Activated CD4-positive, CD25-positive, alpha-beta regulatory T cell treated with anti-CD3 and anti-CD28 coated beads, Interleukin-2, amount 50 U/mL, for 24 hours (primary cell): ENCODE results near the gene STX2.
"Not testable (repeated sequence)": the region's sequence is repeated elsewhere in the genome, so short reads cannot be mapped to it uniquely, and the experiment has no call there.

Source experiments
- ATAC-seq, 2 donors: fragments of 150-1000 bp; cut with Tn5 transposase; one replicate each; pipeline ENCODE4 v1.10.0; 2021; ENCODE audit warnings: mild to moderate bottlenecking in 1 of 2, moderate library complexity in 1 of 2

STX2 gene

GRCh38 chr12:130838951-130839769, at the start of gene STX2:
Gene STX2, minus strand, starts transcription at chr12:130839250. Its CDS starts 151 bp downstream, at chr12:130839099.
- ATAC-seq, result peak; percentile 84 to 85

GRCh38 chr12:130887190-130887589, 48.1 kb upstream of the STX2 start:
- not testable (repeated sequence) for ATAC-seq

- ATAC-seq, result no peak
Measured at GRCh38 chr12:130881548-130881947, 42.5 kb upstream of the STX2 start.

GRCh38 chr12:130881046-130881445, 42.0 kb upstream of the STX2 start:
- peak; percentile 2 to 8 for ATAC-seq

- peak; percentile 71 to 78 for ATAC-seq
Measured at GRCh38 chr12:130880411-130880885, 41.4 kb upstream of the STX2 start.

- peak; percentile 9 to 16 for ATAC-seq
Measured at GRCh38 chr12:130879781-130880389, 40.8 kb upstream of the STX2 start.

GRCh38 chr12:130879212-130879686, 40.2 kb upstream of the STX2 start:
- peak; percentile 9 to 18 for ATAC-seq

GRCh38 chr12:130878193-130879185, 39.4 kb upstream of the STX2 start:
- no peak for ATAC-seq

- ATAC-seq, result no peak
Measured at GRCh38 chr12:130877333-130877732, 38.3 kb upstream of the STX2 start.

GRCh38 chr12:130876758-130877157, 37.7 kb upstream of the STX2 start:
- no peak for ATAC-seq

GRCh38 chr12:130876297-130876696, 37.2 kb upstream of the STX2 start:
- no peak for ATAC-seq

GRCh38 chr12:130875708-130876107, 36.7 kb upstream of the STX2 start:
- not testable (repeated sequence) for ATAC-seq

- no peak for ATAC-seq
Measured at GRCh38 chr12:130875193-130875592, 36.1 kb upstream of the STX2 start.

- no peak for ATAC-seq
Measured at GRCh38 chr12:130874696-130875095, 35.6 kb upstream of the STX2 start.

- ATAC-seq, result peak in 1 of 2 donors; percentile 8
Measured at GRCh38 chr12:130873825-130874224, 34.8 kb upstream of the STX2 start.

GRCh38 chr12:130873106-130873795, 34.2 kb upstream of the STX2 start:
- peak; percentile 8 to 12 for ATAC-seq

GRCh38 chr12:130872179-130873096, 33.4 kb upstream of the STX2 start:
- peak; percentile 13 to 22 for ATAC-seq

- ATAC-seq, result peak; percentile 69 to 70
Measured at GRCh38 chr12:130871286-130872178, 32.5 kb upstream of the STX2 start, which contains the start of gene RAN. Gene RAN, plus strand, starts transcription at chr12:130872066. Its CDS starts 528 bp downstream, at chr12:130872594.
